Measurements from ENCODE around the gene PALLD. TPM values are rescaled to one million over a fixed set of nuclear protein-coding genes. Genes with fewer than 3 reads are reported as not detected.

The PALLD gene
- total and polyA plus RNA-seq, 2 donors (not counting 3 experiments of a cell fraction or from before 2014, with no cell fraction given): 13.4 to 48.2 TPM

GRCh38 chr4:168636506-168637196 lies 139.8 kb downstream of the PALLD start:
- Histone ChIP-seq H3K9me3 (replicated peaks; ENCODE audit: control insufficient read depth, insufficient read depth, low read length) (no peaks in the 10 kb centered on the region), H3K9ac (replicated peaks; ENCODE audit: extremely low read depth, insufficient read depth, low read length) (peak overlapping the region; percentile 46), H2AFZ (ENCODE audit: low read depth, low read length) (peak overlapping the region; percentile 92), H3K79me2 (ENCODE audit: control insufficient read depth, insufficient read depth, low read length) (no peaks in the 10 kb centered on the region), H3K36me3 (ENCODE audit: control insufficient read depth in 2 of 2, extremely low read depth in 1 of 2, insufficient read depth in 2 of 2, low read length in 2 of 2) (no peaks in the 10 kb centered on the region), H3K4me2 (ENCODE audit: insufficient read depth, low read length) (peak overlapping the region; percentile 52), H3K4me1 (ENCODE audit: control insufficient read depth, extremely low read depth, insufficient read depth, low read length) (peaks cover 20% of the 10 kb centered on the region), H3K9me1 (replicated peaks; ENCODE audit: control insufficient read depth, extremely low read depth, insufficient read depth, low read length) (no peaks in the 10 kb centered on the region), H3K4me3 (replicated peaks in 1 of 3; ENCODE audit: insufficient read depth in 1 of 3, low read depth in 1 of 3, low read length in 3 of 3) (no peak overlapping the region), H3K27me3 (ENCODE audit: control insufficient read depth in 2 of 2, insufficient read depth in 2 of 2, low read length in 2 of 2) (no peaks in the 10 kb centered on the region), H4K20me1 (replicated peaks; ENCODE audit: control insufficient read depth, extremely low read depth, insufficient read depth, low read length) (no peaks in the 10 kb centered on the region), H3K27ac (ENCODE audit: insufficient read depth, low read depth, low read length) (peak overlapping the region; percentile 52)
- dilution Hi-C loops (cut with MboI; ENCODE audit: extremely low pct_ligation_motif_present, low sequenced_read_pairs): no loop called here
- TF ChIP-seq, protein P1, sequence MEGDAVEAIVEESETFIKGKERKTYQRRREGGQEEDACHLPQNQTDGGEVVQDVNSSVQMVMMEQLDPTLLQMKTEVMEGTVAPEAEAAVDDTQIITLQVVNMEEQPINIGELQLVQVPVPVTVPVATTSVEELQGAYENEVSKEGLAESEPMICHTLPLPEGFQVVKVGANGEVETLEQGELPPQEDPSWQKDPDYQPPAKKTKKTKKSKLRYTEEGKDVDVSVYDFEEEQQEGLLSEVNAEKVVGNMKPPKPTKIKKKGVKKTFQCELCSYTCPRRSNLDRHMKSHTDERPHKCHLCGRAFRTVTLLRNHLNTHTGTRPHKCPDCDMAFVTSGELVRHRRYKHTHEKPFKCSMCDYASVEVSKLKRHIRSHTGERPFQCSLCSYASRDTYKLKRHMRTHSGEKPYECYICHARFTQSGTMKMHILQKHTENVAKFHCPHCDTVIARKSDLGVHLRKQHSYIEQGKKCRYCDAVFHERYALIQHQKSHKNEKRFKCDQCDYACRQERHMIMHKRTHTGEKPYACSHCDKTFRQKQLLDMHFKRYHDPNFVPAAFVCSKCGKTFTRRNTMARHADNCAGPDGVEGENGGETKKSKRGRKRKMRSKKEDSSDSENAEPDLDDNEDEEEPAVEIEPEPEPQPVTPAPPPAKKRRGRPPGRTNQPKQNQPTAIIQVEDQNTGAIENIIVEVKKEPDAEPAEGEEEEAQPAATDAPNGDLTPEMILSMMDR (IDR thresholded peaks at IDR 0.05; ENCODE audit: extremely low read depth in 1 of 2, insufficient read depth in 1 of 2, low read depth in 1 of 2, low read length in 2 of 2): no peak
- TF ChIP-seq FOS (IDR thresholded peaks at IDR 0.05; ENCODE audit: borderline replicate concordance, insufficient read depth, low read length) (peak; percentile 49), EZH2 (IDR thresholded peaks at IDR 0.05; ENCODE audit: borderline replicate concordance, low read depth, low read length, severe bottlenecking) (no peak), MYC (IDR thresholded peaks at IDR 0.05; ENCODE audit: low read depth, low read length) (no peak), JUN (IDR thresholded peaks at IDR 0.05; ENCODE audit: borderline replicate concordance, insufficient read depth, insufficient read length, low read depth) (no peak), POLR2AphosphoS5 (IDR thresholded peaks at IDR 0.05; ENCODE audit: insufficient read depth, low read depth, low read length) (no peak), GATA2 (IDR thresholded peaks at IDR 0.05; ENCODE audit: insufficient read depth, insufficient read length, low read depth, low read length) (peak; percentile 89), POLR2A (IDR thresholded peaks at IDR 0.05; ENCODE audit: low read depth, low read length) (no peak), MAX (IDR thresholded peaks at IDR 0.05; ENCODE audit: insufficient read depth, insufficient read length) (no peak)
- ChIA-PET POLR2A (interaction anchor here (0.6 kb wide), 1 partner anchor 36 kb away, joined by 3 read pairs; no protein-coding TSS in a partner anchor), CTCF (interaction anchor here (0.8 to 2.3 kb wide), 11 partner anchors 12 to 123 kb away, joined by 3 to 9 read pairs (median 3); no protein-coding TSS in a partner anchor)
- BruUV-seq (replicated peaks): no TSS peak
- FAIRE-seq (peak; percentile 24), DNase-seq (ENCODE audit: low read depth, low spot score) (peak; percentile 58)
- intact Hi-C loops (cut with micrococcal nuclease): no loop called here

Data from endothelial cell of umbilical vein (primary cell).